ENCODE measurements around the gene SLC16A4.

GRCh38 chr1:110408488-110408887, 17.7 kb upstream of the SLC16A4 start:
- TF ChIP-seq, protein P1, sequence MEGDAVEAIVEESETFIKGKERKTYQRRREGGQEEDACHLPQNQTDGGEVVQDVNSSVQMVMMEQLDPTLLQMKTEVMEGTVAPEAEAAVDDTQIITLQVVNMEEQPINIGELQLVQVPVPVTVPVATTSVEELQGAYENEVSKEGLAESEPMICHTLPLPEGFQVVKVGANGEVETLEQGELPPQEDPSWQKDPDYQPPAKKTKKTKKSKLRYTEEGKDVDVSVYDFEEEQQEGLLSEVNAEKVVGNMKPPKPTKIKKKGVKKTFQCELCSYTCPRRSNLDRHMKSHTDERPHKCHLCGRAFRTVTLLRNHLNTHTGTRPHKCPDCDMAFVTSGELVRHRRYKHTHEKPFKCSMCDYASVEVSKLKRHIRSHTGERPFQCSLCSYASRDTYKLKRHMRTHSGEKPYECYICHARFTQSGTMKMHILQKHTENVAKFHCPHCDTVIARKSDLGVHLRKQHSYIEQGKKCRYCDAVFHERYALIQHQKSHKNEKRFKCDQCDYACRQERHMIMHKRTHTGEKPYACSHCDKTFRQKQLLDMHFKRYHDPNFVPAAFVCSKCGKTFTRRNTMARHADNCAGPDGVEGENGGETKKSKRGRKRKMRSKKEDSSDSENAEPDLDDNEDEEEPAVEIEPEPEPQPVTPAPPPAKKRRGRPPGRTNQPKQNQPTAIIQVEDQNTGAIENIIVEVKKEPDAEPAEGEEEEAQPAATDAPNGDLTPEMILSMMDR (IDR thresholded peaks at IDR 0.05), result no peak
- TF ChIP-seq TEAD4 (CRISPR knock-in tag; IDR thresholded peaks at IDR 0.05), result no peak
- TF ChIP-seq, protein P2, sequence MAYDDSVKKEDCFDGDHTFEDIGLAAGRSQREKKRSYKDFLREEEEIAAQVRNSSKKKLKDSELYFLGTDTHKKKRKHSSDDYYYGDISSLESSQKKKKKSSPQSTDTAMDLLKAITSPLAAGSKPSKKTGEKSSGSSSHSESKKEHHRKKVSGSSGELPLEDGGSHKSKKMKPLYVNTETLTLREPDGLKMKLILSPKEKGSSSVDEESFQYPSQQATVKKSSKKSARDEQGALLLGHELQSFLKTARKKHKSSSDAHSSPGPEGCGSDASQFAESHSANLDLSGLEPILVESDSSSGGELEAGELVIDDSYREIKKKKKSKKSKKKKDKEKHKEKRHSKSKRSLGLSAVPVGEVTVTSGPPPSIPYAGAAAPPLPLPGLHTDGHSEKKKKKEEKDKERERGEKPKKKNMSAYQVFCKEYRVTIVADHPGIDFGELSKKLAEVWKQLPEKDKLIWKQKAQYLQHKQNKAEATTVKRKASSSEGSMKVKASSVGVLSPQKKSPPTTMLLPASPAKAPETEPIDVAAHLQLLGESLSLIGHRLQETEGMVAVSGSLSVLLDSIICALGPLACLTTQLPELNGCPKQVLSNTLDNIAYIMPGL (CRISPR knock-in tag; IDR thresholded peaks at IDR 0.05), result no peak
- no peak for TF ChIP-seq MXD4 (CRISPR knock-in tag; IDR thresholded peaks at IDR 0.05; ENCODE audit: borderline replicate concordance)
- no peak for TF ChIP-seq ZSCAN18 (CRISPR knock-in tag; IDR thresholded peaks at IDR 0.05)
- no peak for TF ChIP-seq NR1H2 (CRISPR knock-in tag; IDR thresholded peaks at IDR 0.05)
- no peak for TF ChIP-seq ZNF281 (CRISPR knock-in tag; IDR thresholded peaks at IDR 0.05)
- no peak for TF ChIP-seq KAT7 (CRISPR knock-in tag; IDR thresholded peaks at IDR 0.05; ENCODE audit: borderline replicate concordance)
- no peak for TF ChIP-seq E2F4 (CRISPR knock-in tag; IDR thresholded peaks at IDR 0.05; ENCODE audit: borderline replicate concordance, low read depth)
- no peak for TF ChIP-seq GABPB1 (CRISPR knock-in tag; IDR thresholded peaks at IDR 0.05)
- TF ChIP-seq, protein P3, sequence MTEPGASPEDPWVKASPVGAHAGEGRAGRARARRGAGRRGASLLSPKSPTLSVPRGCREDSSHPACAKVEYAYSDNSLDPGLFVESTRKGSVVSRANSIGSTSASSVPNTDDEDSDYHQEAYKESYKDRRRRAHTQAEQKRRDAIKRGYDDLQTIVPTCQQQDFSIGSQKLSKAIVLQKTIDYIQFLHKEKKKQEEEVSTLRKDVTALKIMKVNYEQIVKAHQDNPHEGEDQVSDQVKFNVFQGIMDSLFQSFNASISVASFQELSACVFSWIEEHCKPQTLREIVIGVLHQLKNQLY (CRISPR knock-in tag; IDR thresholded peaks at IDR 0.05), result no peak
- no peak for TF ChIP-seq FOXJ3 (CRISPR knock-in tag; IDR thresholded peaks at IDR 0.05; ENCODE audit: borderline replicate concordance)
- no peak for TF ChIP-seq NFYB (CRISPR knock-in tag; conservative IDR thresholded peaks at IDR 0.05; ENCODE audit: low read depth)
- TF ChIP-seq, protein P4, sequence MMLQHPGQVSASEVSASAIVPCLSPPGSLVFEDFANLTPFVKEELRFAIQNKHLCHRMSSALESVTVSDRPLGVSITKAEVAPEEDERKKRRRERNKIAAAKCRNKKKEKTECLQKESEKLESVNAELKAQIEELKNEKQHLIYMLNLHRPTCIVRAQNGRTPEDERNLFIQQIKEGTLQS (CRISPR knock-in tag; conservative IDR thresholded peaks at IDR 0.05), result no peak
